ENCODE measurements around the gene PPP3R1.

PPP3R1 gene

DNA sequence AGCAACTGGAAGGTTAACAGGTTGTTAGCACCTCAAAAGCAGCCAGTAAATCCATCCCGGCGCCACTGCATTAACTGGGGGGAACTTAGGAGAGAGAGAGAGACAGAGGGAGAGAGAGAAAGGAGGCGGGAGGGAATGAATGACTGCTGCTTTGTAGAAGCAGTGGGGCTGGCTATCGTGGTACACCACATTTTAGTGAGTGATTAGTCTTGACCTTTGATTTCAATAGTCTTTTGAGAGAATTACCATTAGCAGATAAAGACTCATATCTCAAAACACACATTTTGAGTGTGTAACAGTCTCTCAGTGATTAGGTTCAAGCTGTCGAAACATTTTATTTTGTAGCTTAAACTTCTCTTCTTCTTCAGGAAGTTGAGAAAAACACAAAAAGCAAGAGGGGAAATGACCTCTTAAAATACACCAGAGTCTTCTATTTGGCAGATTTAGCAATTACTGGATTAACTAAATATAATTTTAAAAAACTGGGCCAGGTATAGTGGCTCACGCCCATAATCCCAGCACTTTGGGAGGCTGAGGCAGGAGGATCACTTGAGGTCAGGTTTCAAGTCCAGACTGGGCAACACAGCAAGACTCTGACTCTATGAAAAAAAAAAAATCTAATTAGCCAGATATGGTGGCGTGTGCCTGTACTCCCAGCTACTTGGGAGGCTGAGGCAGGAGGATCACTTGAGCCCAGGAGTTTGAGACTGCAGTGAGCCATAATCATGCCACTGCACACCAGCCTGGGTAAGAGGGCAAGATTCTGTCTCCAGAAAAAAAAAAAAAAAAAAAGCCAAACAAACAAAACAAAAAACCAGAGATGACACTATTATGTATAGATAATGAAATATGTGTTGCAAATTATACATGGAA, 116.6 kb downstream of the PPP3R1 start:
- DNase-seq = no peak

DNA sequence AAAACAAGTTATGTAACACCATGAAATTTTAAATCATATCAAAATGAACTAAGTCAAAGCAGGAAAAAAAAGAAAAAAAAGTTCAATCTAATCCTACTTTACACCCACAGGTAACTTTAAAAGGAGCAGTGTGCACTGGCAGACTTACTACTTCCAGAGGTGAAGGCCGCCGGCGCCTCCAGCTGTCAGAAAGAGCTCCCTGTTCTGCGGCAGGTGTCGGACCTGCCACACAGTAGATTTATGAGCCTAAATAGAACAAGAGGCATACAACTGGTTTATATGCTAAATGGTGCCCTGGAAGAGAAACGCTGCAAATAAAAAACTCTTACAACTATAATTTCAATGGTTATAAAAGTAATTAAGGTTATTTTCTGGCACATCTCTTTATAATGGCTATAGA, 117.8 kb downstream of the PPP3R1 start:
- DNase-seq = no peak

DNA sequence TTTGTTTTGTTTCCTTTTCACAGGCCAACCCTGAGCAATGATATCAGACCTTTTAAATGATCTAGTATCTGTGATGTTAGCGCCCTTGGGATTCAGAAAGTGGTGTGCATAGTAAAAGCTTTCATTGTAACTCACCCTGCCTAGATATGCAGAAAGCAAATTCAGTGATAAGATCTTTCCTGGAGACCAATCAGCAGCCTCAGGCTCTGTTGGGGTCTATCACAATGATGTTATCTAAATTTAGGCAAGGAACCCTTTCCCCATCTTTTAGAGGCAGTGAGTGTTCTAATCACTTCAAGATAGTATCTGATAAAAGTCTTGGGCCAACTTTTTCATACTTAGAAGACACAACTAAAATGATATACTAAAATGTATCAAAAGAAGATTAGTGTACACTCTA, 118.2 kb downstream of the PPP3R1 start:
- no peak for DNase-seq

Measured in inflammatory macrophage (primary cell).